K562 (cell line): ENCODE results near the gene RBM19. TPM values are rescaled to one million over a fixed set of nuclear protein-coding genes. Genes with fewer than 3 reads are reported as not detected.

Source experiments
- FOXO4 ChIP-seq: fragments of 450-650 bp; formaldehyde crosslinking; IDR thresholded peaks from 2 replicates; pipeline ENCODE4 v1.4.0; 2020; ENCODE audit warnings: mild to moderate bottlenecking, moderate library complexity
- GTF2F1 ChIP-seq: IDR thresholded peaks from 2 replicates; pipeline ENCODE4 v1.6.1; 2011; ENCODE audit warnings: low read depth, low read length, improper control_type of control experiment
- HMG20A ChIP-seq: fragments of 450-650 bp; formaldehyde crosslinking; conservative IDR thresholded peaks from 2 replicates; pipeline ENCODE4 v1.4.0; 2020; ENCODE audit warnings: mild to moderate bottlenecking, mixed read lengths
- MAFK ChIP-seq: IDR thresholded peaks from 2 replicates; pipeline ENCODE4 v1.6.1; 2011; ENCODE audit warnings: low read length, improper control_type of control experiment
- MGA ChIP-seq: fragments of 450-650 bp; IDR thresholded peaks from 2 replicates; pipeline ENCODE4 v1.6.1; 2016; ENCODE audit warnings: mild to moderate bottlenecking, moderate library complexity
- SMAD3 ChIP-seq: fragments of 450-650 bp; formaldehyde crosslinking; conservative IDR thresholded peaks from 2 replicates; pipeline ENCODE4 v1.4.0; 2020; ENCODE audit warnings: mild to moderate bottlenecking
- SUPT5H ChIP-seq: fragments of 450-650 bp; IDR thresholded peaks from 2 replicates; pipeline ENCODE4 v1.6.1; 2016
- XRCC3 ChIP-seq: fragments of 450-650 bp; IDR thresholded peaks from 2 replicates; pipeline ENCODE4 v1.6.1; 2017; ENCODE audit warnings: mild to moderate bottlenecking, moderate library complexity
- ZBTB5 ChIP-seq: fragments of 450-650 bp; IDR thresholded peaks from 2 replicates; pipeline ENCODE4 v1.6.1; 2017; ENCODE audit warnings: antibody characterized with exemption
- ZKSCAN1 ChIP-seq: fragments of 150-350 bp; IDR thresholded peaks from 2 replicates; pipeline ENCODE4 v1.6.1; 2016; ENCODE audit warnings: low read depth, low read length
- polyA plus RNA-seq, 8 experiments: library from polyadenylated mRNA; depleted of rRNA in 4 of 8; stranded (reverse) in 5 of 8; unstranded in 3 of 8; fragments of >200 nt; fragmentation: Nextera tagmentation in 2 of 8; fragmentation: Illumina TruSeq in 1 of 8; extraction: Ambion mirVana in 2 of 8; extraction: Trizol in 1 of 8; gene quantifications; 2 replicates each; pipeline versions ENCODE4 v1.2.1 to v1.2.3, GENCODE V29; 2011 to 2014; ENCODE audit warnings: inconsistent platforms in 1 of 8, missing spikeins in 1 of 8
- total RNA-seq, 7 experiments: library from RNA; depleted of rRNA in 6 of 7; stranded (reverse); fragments of >200 nt in 6 of 7; fragmentation: Illumina TruSeq in 2 of 7; extraction: Trizol in 2 of 7; gene quantifications; 2 replicates each; pipeline versions ENCODE4 v1.2.1 to v1.2.3, GENCODE V29; 2011 to 2021; ENCODE audit warnings: low replicate concordance in 1 of 7

RBM19 gene
- total and polyA plus RNA-seq, 9 of the 15 experiments (the other 6 are each of a cell fraction or from before 2014, with no cell fraction given) = 16.0 to 58.4 (median 37.9) TPM

GRCh38 chr12:113965951-113966797 is at the start of gene RBM19 (continued):
- TF ChIP-seq MGA (peak; percentile 74), XRCC3 (no peak), ZBTB5 (no peak), ZKSCAN1 (no peak), GTF2F1 (peak; percentile 70; the same call in 1 of the 2 replicates), SMAD3 (CRISPR knock-in tag) (no peak), HMG20A (CRISPR knock-in tag) (no peak), SUPT5H (peak; percentile 62), MAFK (0 out of 2 replicates have a peak, but pooled peaks have one; percentile 14), FOXO4 (no peak)
